HEK293 (cell line): ENCODE results near the gene CDT1.
A peak's percentile ranks its signal among the peaks of the same experiment; 100 is the strongest.

Experiments
- HOXD13 ChIP-seq: sonication (generic); formaldehyde crosslinking; IDR thresholded peaks from 2 replicates; pipeline ENCODE4 v1.8.0; 2022; ENCODE audit warnings: missing genetic modification reagents, borderline replicate concordance
- MZF1 ChIP-seq: fragments of 450-650 bp; formaldehyde crosslinking; IDR thresholded peaks from 2 replicates; pipeline ENCODE4 v1.5.1; 2017; ENCODE audit warnings: missing biosample characterization, missing genetic modification characterization, borderline replicate concordance
- ZBTB7A ChIP-seq: fragments of 450-650 bp; formaldehyde crosslinking; IDR thresholded peaks from 2 replicates; pipeline ENCODE4 v1.5.1; 2016; ENCODE audit warnings: low read depth, missing biosample characterization, missing genetic modification characterization
- ZNF416 ChIP-seq: fragments of 450-650 bp; formaldehyde crosslinking; IDR thresholded peaks from 2 replicates; pipeline ENCODE4 v1.5.1; 2016; ENCODE audit warnings: missing biosample characterization, missing genetic modification characterization
- ZNF561 ChIP-seq: fragments of 450-650 bp; IDR thresholded peaks from 2 replicates; pipeline ENCODE4 v1.5.1; 2018; ENCODE audit warnings: missing biosample characterization, missing genetic modification characterization, borderline replicate concordance
- ZNF571 ChIP-seq: fragments of 450-650 bp; formaldehyde crosslinking; IDR thresholded peaks from 2 replicates; pipeline ENCODE4 v1.5.0; 2017; ENCODE audit warnings: missing biosample characterization, missing genetic modification characterization
- TF ChIP-seq, protein P1 (sequence below): fragments of 450-650 bp; formaldehyde crosslinking; IDR thresholded peaks from 2 replicates; pipeline ENCODE4 v1.5.1; 2017; ENCODE audit warnings: missing biosample characterization, missing genetic modification characterization
- TF ChIP-seq, protein P2 (sequence below): fragments of 450-650 bp; formaldehyde crosslinking; IDR thresholded peaks from 2 replicates; pipeline ENCODE4 v1.5.1; 2016; ENCODE audit warnings: missing biosample characterization, missing genetic modification characterization
- TF ChIP-seq, protein P3 (sequence below): fragments of 450-650 bp; formaldehyde crosslinking; IDR thresholded peaks from 2 replicates; pipeline ENCODE4 v1.5.1; 2016; ENCODE audit warnings: missing biosample characterization, missing genetic modification characterization, low read depth
- TF ChIP-seq, protein P4 (sequence below): fragments of 450-650 bp; formaldehyde crosslinking; IDR thresholded peaks from 2 replicates; pipeline ENCODE4 v1.5.1; 2016; ENCODE audit warnings: missing biosample characterization, missing genetic modification characterization
- TF ChIP-seq, protein P5 (sequence below): fragments of 450-650 bp; formaldehyde crosslinking; IDR thresholded peaks from 2 replicates; pipeline ENCODE4 v1.5.1; 2016; ENCODE audit warnings: missing biosample characterization, missing genetic modification characterization
- TF ChIP-seq, protein P6 (sequence below): fragments of 450-650 bp; formaldehyde crosslinking; IDR thresholded peaks from 2 replicates; pipeline ENCODE4 v1.5.1; 2016; ENCODE audit warnings: missing biosample characterization, missing genetic modification characterization
- TF ChIP-seq, protein P7 (sequence below): fragments of 450-650 bp; IDR thresholded peaks from 2 replicates; pipeline ENCODE4 v1.5.1; 2018; ENCODE audit warnings: missing biosample characterization, missing genetic modification characterization

DNA sequence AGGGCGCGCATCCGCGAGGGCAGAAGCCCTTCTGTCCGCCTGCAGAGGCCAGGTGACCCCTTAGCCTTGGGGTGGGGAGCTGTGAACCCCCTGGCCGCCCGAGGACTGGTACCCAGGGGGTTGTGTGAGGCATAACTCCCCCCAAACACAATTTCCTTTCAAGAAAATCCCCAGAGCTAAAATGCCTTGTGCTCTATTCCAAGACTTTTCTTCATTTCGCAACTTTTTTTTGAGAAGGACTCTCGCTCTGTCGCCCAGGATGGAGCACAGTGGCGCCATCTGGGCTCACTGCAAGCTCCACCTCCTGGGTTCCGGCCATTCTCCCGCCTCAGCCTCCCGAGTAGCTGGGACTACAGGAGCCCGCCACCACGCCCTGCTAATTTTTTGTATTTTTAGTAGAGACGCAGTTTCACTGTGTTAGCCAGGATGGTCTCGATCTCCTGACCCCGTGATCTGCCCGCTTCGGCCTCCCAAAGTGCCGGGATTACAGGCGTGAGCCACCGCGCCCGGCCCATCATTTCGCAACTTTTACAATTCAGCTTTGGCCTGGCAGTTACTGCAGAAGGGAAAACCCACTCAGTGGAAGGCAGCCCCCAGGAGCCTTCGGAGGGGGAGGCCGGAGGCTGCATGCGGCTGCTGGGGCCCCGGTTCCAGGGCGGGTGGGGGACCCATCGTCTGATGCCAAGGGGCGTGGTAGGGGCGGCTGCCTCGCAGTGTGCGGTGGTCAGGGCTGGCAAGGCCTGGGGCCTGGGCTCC lies 9.1 kb downstream of the CDT1 start:
- TF ChIP-seq, protein P1, sequence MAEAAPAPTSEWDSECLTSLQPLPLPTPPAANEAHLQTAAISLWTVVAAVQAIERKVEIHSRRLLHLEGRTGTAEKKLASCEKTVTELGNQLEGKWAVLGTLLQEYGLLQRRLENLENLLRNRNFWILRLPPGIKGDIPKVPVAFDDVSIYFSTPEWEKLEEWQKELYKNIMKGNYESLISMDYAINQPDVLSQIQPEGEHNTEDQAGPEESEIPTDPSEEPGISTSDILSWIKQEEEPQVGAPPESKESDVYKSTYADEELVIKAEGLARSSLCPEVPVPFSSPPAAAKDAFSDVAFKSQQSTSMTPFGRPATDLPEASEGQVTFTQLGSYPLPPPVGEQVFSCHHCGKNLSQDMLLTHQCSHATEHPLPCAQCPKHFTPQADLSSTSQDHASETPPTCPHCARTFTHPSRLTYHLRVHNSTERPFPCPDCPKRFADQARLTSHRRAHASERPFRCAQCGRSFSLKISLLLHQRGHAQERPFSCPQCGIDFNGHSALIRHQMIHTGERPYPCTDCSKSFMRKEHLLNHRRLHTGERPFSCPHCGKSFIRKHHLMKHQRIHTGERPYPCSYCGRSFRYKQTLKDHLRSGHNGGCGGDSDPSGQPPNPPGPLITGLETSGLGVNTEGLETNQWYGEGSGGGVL (tag by site-specific recombination) = no peak
- TF ChIP-seq, protein P2, sequence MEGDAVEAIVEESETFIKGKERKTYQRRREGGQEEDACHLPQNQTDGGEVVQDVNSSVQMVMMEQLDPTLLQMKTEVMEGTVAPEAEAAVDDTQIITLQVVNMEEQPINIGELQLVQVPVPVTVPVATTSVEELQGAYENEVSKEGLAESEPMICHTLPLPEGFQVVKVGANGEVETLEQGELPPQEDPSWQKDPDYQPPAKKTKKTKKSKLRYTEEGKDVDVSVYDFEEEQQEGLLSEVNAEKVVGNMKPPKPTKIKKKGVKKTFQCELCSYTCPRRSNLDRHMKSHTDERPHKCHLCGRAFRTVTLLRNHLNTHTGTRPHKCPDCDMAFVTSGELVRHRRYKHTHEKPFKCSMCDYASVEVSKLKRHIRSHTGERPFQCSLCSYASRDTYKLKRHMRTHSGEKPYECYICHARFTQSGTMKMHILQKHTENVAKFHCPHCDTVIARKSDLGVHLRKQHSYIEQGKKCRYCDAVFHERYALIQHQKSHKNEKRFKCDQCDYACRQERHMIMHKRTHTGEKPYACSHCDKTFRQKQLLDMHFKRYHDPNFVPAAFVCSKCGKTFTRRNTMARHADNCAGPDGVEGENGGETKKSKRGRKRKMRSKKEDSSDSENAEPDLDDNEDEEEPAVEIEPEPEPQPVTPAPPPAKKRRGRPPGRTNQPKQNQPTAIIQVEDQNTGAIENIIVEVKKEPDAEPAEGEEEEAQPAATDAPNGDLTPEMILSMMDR (tag by site-specific recombination) = peak; percentile 38; the same call in 1 of the 2 replicates
- TF ChIP-seq, protein P3, sequence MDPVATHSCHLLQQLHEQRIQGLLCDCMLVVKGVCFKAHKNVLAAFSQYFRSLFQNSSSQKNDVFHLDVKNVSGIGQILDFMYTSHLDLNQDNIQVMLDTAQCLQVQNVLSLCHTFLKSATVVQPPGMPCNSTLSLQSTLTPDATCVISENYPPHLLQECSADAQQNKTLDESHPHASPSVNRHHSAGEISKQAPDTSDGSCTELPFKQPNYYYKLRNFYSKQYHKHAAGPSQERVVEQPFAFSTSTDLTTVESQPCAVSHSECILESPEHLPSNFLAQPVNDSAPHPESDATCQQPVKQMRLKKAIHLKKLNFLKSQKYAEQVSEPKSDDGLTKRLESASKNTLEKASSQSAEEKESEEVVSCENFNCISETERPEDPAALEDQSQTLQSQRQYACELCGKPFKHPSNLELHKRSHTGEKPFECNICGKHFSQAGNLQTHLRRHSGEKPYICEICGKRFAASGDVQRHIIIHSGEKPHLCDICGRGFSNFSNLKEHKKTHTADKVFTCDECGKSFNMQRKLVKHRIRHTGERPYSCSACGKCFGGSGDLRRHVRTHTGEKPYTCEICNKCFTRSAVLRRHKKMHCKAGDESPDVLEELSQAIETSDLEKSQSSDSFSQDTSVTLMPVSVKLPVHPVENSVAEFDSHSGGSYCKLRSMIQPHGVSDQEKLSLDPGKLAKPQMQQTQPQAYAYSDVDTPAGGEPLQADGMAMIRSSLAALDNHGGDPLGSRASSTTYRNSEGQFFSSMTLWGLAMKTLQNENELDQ (tag by site-specific recombination) = no peak
- TF ChIP-seq, protein P4, sequence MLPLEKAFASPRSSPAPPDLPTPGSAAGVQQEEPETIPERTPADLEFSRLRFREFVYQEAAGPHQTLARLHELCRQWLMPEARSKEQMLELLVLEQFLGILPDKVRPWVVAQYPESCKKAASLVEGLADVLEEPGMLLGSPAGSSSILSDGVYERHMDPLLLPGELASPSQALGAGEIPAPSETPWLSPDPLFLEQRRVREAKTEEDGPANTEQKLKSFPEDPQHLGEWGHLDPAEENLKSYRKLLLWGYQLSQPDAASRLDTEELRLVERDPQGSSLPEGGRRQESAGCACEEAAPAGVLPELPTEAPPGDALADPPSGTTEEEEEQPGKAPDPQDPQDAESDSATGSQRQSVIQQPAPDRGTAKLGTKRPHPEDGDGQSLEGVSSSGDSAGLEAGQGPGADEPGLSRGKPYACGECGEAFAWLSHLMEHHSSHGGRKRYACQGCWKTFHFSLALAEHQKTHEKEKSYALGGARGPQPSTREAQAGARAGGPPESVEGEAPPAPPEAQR (tag by site-specific recombination) = no peak
- TF ChIP-seq ZNF571 = no peak
- TF ChIP-seq, protein P5, sequence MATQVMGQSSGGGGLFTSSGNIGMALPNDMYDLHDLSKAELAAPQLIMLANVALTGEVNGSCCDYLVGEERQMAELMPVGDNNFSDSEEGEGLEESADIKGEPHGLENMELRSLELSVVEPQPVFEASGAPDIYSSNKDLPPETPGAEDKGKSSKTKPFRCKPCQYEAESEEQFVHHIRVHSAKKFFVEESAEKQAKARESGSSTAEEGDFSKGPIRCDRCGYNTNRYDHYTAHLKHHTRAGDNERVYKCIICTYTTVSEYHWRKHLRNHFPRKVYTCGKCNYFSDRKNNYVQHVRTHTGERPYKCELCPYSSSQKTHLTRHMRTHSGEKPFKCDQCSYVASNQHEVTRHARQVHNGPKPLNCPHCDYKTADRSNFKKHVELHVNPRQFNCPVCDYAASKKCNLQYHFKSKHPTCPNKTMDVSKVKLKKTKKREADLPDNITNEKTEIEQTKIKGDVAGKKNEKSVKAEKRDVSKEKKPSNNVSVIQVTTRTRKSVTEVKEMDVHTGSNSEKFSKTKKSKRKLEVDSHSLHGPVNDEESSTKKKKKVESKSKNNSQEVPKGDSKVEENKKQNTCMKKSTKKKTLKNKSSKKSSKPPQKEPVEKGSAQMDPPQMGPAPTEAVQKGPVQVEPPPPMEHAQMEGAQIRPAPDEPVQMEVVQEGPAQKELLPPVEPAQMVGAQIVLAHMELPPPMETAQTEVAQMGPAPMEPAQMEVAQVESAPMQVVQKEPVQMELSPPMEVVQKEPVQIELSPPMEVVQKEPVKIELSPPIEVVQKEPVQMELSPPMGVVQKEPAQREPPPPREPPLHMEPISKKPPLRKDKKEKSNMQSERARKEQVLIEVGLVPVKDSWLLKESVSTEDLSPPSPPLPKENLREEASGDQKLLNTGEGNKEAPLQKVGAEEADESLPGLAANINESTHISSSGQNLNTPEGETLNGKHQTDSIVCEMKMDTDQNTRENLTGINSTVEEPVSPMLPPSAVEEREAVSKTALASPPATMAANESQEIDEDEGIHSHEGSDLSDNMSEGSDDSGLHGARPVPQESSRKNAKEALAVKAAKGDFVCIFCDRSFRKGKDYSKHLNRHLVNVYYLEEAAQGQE (tag by site-specific recombination) = no peak
- no peak for TF ChIP-seq ZBTB7A (tag by site-specific recombination)
- TF ChIP-seq MZF1 (tag by site-specific recombination) = no peak
- TF ChIP-seq, protein P6, sequence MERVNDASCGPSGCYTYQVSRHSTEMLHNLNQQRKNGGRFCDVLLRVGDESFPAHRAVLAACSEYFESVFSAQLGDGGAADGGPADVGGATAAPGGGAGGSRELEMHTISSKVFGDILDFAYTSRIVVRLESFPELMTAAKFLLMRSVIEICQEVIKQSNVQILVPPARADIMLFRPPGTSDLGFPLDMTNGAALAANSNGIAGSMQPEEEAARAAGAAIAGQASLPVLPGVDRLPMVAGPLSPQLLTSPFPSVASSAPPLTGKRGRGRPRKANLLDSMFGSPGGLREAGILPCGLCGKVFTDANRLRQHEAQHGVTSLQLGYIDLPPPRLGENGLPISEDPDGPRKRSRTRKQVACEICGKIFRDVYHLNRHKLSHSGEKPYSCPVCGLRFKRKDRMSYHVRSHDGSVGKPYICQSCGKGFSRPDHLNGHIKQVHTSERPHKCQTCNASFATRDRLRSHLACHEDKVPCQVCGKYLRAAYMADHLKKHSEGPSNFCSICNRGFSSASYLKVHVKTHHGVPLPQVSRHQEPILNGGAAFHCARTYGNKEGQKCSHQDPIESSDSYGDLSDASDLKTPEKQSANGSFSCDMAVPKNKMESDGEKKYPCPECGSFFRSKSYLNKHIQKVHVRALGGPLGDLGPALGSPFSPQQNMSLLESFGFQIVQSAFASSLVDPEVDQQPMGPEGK = no peak; the same call in 1 of the 2 replicates
- TF ChIP-seq, protein P7, sequence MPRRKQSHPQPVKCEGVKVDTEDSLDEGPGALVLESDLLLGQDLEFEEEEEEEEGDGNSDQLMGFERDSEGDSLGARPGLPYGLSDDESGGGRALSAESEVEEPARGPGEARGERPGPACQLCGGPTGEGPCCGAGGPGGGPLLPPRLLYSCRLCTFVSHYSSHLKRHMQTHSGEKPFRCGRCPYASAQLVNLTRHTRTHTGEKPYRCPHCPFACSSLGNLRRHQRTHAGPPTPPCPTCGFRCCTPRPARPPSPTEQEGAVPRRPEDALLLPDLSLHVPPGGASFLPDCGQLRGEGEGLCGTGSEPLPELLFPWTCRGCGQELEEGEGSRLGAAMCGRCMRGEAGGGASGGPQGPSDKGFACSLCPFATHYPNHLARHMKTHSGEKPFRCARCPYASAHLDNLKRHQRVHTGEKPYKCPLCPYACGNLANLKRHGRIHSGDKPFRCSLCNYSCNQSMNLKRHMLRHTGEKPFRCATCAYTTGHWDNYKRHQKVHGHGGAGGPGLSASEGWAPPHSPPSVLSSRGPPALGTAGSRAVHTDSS (tag by site-specific recombination) = no peak
- no peak for TF ChIP-seq ZNF561 (tag by site-specific recombination)
- no peak for TF ChIP-seq HOXD13 (CRISPR knock-in tag)
- no peak for TF ChIP-seq ZNF416
